Tibial nerve (tissue), 3 donors: Measurements from ENCODE around the gene ZNF33A.

Experiments used
- POLR2A ChIP-seq, 2 donors: fragments of 450-650 bp; IDR thresholded peaks; one replicate each; pipeline ENCODE4 v1.6.1; 2017; ENCODE audit warnings: antibody characterized with exemption in 2 of 2, mild to moderate bottlenecking in 2 of 2, moderate library complexity in 2 of 2
- TF ChIP-seq, protein P1 (sequence below), 5 experiments: fragments of 200-600 bp in 3 of 5; fragments of 450-650 bp in 2 of 5; sonication (generic) in 3 of 5; IDR thresholded peaks; one replicate each; pipeline ENCODE4 v1.5.1; 2016 to 2019; ENCODE audit warnings: antibody characterized with exemption in 5 of 5, mild to moderate bottlenecking in 3 of 5, moderate library complexity in 2 of 5

DNA sequence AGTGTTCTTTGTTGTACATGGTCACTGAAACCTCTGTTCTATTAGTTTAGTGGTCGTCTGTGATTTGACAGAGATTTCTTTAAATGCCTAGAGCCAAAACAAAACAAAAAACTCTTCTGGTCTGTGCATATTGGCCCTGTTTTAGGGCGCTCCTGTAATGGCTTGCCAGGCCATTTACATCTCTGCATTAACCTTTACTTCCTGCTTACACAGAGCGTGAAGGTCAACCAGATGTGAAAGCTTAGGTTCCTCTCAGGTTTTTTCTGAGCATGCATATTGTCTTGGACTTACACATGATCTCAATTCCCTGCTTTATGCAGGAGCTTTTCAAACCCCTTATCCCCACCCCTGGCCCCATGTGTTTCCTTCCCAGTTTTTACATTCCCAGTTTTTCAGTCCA, 93.3 kb downstream of the ZNF33A start:
- TF ChIP-seq, protein P1, sequence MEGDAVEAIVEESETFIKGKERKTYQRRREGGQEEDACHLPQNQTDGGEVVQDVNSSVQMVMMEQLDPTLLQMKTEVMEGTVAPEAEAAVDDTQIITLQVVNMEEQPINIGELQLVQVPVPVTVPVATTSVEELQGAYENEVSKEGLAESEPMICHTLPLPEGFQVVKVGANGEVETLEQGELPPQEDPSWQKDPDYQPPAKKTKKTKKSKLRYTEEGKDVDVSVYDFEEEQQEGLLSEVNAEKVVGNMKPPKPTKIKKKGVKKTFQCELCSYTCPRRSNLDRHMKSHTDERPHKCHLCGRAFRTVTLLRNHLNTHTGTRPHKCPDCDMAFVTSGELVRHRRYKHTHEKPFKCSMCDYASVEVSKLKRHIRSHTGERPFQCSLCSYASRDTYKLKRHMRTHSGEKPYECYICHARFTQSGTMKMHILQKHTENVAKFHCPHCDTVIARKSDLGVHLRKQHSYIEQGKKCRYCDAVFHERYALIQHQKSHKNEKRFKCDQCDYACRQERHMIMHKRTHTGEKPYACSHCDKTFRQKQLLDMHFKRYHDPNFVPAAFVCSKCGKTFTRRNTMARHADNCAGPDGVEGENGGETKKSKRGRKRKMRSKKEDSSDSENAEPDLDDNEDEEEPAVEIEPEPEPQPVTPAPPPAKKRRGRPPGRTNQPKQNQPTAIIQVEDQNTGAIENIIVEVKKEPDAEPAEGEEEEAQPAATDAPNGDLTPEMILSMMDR (IDR thresholded peaks at IDR 0.05), result no peak
- TF ChIP-seq POLR2A (IDR thresholded peaks at IDR 0.05), result no peak
